ENCODE results near the gene PLD3. TPM values are rescaled to one million over a fixed set of nuclear protein-coding genes. Genes with fewer than 3 reads are reported as not detected.

The PLD3 gene
- total RNA-seq, 2 donors from 2014 or later: 177 to 240 TPM

GRCh38 chr19:40360020-40360707 lies 11.7 kb downstream of the PLD3 start:
- H3K9ac ChIP-seq (ENCODE audit: extremely low read depth, low read length, poor library complexity, severe bottlenecking): no peak overlapping the region
- H3K27me3 ChIP-seq (ENCODE audit: control insufficient read depth, insufficient read depth, low read length, poor library complexity, severe bottlenecking): no peaks in the 10 kb centered on the region
- DNase-seq: no peak
- no peaks in the 10 kb centered on the region for H3K4me1 ChIP-seq (ENCODE audit: control insufficient read depth, insufficient read depth, low read length)
- Mint-ChIP-seq H3K27ac (no peak overlapping the region), H3K4me3 (no peak overlapping the region), H3K36me3 (ENCODE audit: low read depth) (peaks cover 5% of the 10 kb centered on the region), H3K4me1 (no peaks in the 10 kb centered on the region), H3K27me3 (ENCODE audit: insufficient read depth) (peaks cover 5% of the 10 kb centered on the region), H3K9me3 (no peaks in the 10 kb centered on the region)
- H3K36me3 ChIP-seq (ENCODE audit: control insufficient read depth, insufficient read depth, low read length): no peaks in the 10 kb centered on the region
- H3K9me3 ChIP-seq (ENCODE audit: control insufficient read depth, low read length): no peaks in the 10 kb centered on the region
- no peak overlapping the region for H3K4me3 ChIP-seq (ENCODE audit: low read length)
- no peak overlapping the region for H3K27ac ChIP-seq (ENCODE audit: low read depth, low read length)
- 91 to 94% methylated on average over 11 to 13 of the region's 13 CpGs for WGBS, 2 experiments (ENCODE audit: insufficient coverage in 1 of 2, insufficient read length in 1 of 2)
- TF ChIP-seq CTCF (conservative IDR thresholded peaks at IDR 0.05): no peak

- H3K36me3 Mint-ChIP-seq (ENCODE audit: low read depth): peaks cover 5% of the 10 kb centered on the region
These were observed 12.3 kb downstream of the PLD3 start for GRCh38 chr19:40360708-40361241.

GRCh38 chr19:40362160-40362559 lies 13.7 kb downstream of the PLD3 start:
- Histone ChIP-seq H3K9ac (ENCODE audit: extremely low read depth, low read length, poor library complexity, severe bottlenecking) (no peak overlapping the region), H3K36me3 (ENCODE audit: control insufficient read depth, insufficient read depth, low read length) (no peaks in the 10 kb centered on the region), H3K4me3 (ENCODE audit: low read length) (no peak overlapping the region), H3K4me1 (ENCODE audit: control insufficient read depth, insufficient read depth, low read length) (no peaks in the 10 kb centered on the region), H3K27ac (ENCODE audit: low read depth, low read length) (no peak overlapping the region), H3K27me3 (ENCODE audit: control insufficient read depth, insufficient read depth, low read length, poor library complexity, severe bottlenecking) (no peaks in the 10 kb centered on the region), H3K9me3 (ENCODE audit: control insufficient read depth, low read length) (no peaks in the 10 kb centered on the region)
- TF ChIP-seq CTCF (conservative IDR thresholded peaks at IDR 0.05): no peak
- Mint-ChIP-seq H3K27ac (no peak overlapping the region), H3K27me3 (ENCODE audit: insufficient read depth) (peaks cover 5% of the 10 kb centered on the region), H3K4me1 (peaks cover 4% of the 10 kb centered on the region), H3K36me3 (ENCODE audit: low read depth) (peaks cover 9% of the 10 kb centered on the region), H3K9me3 (no peaks in the 10 kb centered on the region), H3K4me3 (no peak overlapping the region)
- WGBS, 2 experiments (ENCODE audit: insufficient coverage in 1 of 2, insufficient read length in 1 of 2): 85 to 100% methylated on average over 2 to 3 of the region's 3 CpGs
- no peak for DNase-seq

More at GRCh38 chr19:40360708-40361241, 12.3 kb downstream of the PLD3 start:
- H3K27me3 Mint-ChIP-seq (ENCODE audit: insufficient read depth): peaks cover 5% of the 10 kb centered on the region
- H3K4me1 Mint-ChIP-seq: no peaks in the 10 kb centered on the region
- no peak for DNase-seq
- Histone ChIP-seq H3K27ac (ENCODE audit: low read depth, low read length) (no peak overlapping the region), H3K9me3 (ENCODE audit: control insufficient read depth, low read length) (no peaks in the 10 kb centered on the region), H3K4me1 (ENCODE audit: control insufficient read depth, insufficient read depth, low read length) (no peaks in the 10 kb centered on the region), H3K9ac (ENCODE audit: extremely low read depth, low read length, poor library complexity, severe bottlenecking) (no peak overlapping the region), H3K36me3 (ENCODE audit: control insufficient read depth, insufficient read depth, low read length) (no peaks in the 10 kb centered on the region), H3K27me3 (ENCODE audit: control insufficient read depth, insufficient read depth, low read length, poor library complexity, severe bottlenecking) (no peaks in the 10 kb centered on the region), H3K4me3 (ENCODE audit: low read length) (no peak overlapping the region)
- no peaks in the 10 kb centered on the region for H3K9me3 Mint-ChIP-seq
- WGBS, 2 experiments (ENCODE audit: insufficient coverage in 1 of 2, insufficient read length in 1 of 2): 94% methylated on average over 12 of the region's 12 CpGs
- no peak overlapping the region for H3K4me3 Mint-ChIP-seq
- no peak for TF ChIP-seq CTCF (conservative IDR thresholded peaks at IDR 0.05)
- no peak overlapping the region for H3K27ac Mint-ChIP-seq
